GM19328 (cell line): Measurements from ENCODE around the gene THADA.
"Not testable (repeated sequence)": the region's sequence is repeated elsewhere in the genome, so short reads cannot be mapped to it uniquely, and the experiment has no call there.

ENCODE experiments used
- ATAC-seq: cut with Tn5 transposase; IDR thresholded peaks from one replicate; pipeline ENCODE4 v1.9.1; 2021; ENCODE audit warnings: mild to moderate bottlenecking, moderate library complexity; ENCODE audit not compliant: unreplicated experiment

THADA gene

DNA sequence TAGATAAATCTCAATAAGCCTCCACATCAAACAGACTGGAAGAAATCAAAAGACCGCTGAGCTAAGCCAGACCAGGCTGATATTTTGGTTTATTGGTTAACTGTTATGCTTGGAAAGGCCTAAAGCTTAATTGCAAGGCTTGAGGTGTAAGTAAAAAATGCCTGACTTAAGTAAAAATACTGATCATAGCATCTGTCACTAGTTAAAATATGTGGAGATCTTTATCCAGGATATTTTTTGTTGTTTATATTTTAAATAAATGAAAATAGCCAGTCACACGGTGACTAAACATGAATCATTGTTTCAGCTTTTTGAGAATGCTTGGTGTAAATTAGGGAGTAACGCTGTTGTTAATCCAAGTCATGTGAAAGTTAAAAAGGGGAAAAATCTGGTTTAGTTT, 127.9 kb downstream of the THADA start:
- ATAC-seq, result no peak

DNA sequence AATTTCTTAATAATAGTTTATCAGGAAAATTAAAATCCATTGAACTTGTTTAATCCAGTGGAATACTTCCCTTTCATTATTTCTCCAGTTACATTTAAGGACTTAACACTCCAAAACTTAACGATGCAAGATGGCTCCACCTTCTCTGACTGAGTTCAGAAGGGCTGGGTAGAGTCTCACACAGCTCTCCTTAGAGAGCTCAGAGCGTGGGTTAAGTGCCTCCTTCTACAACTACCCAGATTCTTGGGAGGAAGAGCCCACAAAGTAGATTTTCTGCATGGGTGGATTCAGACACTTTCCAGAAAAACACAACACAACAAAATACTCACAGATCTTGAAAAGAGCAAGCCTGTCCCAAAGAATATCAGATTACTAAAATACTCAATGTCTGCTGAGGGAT, 130.6 kb downstream of the THADA start:
- ATAC-seq, result no peak

GRCh38 chr2:43464590-43464989, 131.2 kb downstream of the THADA start:
- ATAC-seq, result no peak

- ATAC-seq, result no peak
These were observed 132.8 kb downstream of the THADA start for GRCh38 chr2:43462866-43463641.

DNA sequence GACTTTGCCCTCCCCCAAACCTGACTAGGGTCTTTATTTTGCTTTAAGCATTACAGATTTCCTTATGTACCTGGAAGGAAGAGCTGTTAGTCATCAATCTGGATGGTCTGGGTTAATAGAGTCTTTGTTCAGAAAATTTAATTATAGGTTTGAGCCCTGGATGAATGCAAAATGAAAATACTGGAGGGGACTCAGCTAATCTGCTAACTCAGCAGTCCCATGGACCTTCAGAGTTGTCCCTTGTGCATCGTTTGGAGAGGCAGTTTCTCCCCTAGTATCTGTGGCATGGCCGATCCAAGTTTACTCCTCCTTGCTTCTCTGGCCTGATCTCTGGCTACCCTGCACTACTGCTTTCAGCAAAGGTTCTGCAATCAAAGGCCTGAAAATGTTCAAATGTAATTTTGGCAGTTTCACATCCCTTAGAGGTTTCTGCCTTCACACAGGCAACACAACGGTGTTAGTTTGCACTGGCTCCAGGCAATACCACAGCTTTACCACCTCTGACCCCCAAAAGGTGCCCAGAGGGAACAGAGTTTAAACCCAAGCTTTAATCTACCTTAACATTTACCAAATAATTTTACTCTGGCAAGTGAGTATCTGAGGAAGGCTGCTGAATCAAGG, 134.3 kb downstream of the THADA start:
- ATAC-seq, result peak; percentile 70

GRCh38 chr2:43460611-43461365, 135.1 kb downstream of the THADA start:
- ATAC-seq, result no peak

DNA sequence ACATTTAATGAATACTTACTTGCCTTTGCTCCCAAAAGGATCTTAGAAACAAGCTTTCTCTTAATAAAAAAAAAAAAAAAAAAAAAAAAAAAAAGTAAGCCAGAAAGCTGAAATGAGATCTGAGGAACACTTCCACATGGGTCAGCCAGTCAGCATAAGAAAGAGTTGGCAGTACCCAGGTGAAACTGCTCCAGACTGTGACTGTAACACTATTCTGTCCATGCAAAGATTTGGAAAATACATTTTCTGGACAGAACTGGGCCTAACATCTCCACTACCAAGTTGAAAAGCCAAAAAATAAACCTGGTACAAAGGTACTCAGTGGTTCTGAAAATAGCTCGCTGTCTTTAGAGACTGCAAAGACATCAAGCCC, 135.7 kb downstream of the THADA start:
- ATAC-seq, result no peak

DNA sequence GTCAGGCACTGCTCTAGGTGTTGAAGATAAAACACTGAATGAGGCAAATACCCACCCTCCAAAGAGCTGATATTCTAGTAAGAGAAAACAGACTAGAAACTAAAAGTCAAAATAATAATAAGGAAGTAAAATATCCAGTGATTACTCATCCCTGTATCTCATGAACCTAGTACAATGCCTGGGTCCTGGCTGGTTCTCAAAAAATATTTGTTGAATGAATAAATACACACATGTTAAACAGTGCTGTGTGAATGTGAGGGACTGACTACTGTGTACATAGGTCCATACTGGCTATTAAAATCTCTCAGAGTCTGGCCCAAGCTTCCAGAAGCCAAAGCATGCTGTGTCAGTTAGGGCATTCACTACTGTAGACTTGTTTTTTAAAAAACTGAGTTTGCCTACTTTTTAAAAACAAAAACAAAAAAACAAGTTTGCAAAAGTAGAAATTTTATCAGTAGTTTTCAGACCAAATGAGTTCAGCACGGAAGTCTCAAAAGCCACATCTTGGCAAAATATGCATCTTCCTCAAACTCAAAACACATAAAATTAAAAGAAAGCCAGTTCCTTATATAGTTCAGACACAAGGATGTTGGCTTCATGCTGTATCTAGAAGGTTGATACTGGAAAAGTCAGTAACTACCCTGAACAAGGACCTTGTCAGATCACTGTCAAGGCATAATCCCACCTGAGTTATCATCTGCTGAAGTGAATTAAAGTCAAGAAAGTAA, 136.2 kb downstream of the THADA start:
- no peak for ATAC-seq

DNA sequence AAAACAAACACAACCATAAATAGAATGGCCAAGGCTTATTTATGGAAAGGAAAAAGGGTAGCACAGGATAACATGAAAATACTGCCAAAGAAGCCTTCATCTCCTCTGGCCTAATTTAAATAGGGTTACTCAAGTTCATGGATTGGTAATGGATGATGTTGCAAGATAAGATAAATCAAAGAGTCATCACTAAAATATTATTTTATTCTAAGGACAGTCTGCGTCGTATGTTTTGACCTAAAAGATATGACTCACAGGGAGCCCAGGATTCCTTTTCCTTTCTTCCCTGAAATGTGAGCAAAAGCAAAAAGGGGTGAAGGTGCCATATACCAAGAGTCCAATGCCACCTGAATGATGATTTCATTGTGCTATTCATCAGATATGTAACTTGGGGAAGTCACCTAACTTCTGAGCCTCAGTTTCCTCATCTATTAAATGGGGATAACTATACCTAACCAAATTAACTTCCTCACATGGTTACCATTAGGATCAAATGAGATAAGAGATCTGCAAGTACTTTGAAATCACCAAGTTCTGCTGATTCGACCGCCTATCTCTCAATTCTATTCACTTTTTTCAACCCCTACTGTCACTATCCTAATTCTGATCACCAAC, 137.7 kb downstream of the THADA start:
- ATAC-seq, result no peak

- ATAC-seq, result no peak
These were observed 139.9 kb downstream of the THADA start for GRCh38 chr2:43455731-43456642.

DNA sequence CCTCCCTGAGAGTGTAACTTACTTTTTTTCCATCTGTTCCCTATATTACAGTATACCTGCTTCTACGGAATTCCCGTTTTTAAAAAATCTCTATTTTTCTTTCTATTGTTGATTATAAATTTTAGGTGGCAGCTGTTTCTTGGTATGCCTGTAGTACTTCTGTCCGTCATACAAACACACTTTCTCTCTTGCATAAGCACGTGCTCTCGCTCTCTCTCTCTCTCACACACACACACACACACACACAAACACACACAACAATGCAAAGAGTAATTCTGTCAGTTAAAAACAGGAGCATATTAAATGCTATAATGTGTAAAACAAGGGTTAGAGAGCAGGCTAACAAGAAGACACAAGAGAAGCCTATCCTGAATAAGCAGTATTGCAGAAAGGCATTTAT, 140.5 kb downstream of the THADA start:
- ATAC-seq, result no peak

DNA sequence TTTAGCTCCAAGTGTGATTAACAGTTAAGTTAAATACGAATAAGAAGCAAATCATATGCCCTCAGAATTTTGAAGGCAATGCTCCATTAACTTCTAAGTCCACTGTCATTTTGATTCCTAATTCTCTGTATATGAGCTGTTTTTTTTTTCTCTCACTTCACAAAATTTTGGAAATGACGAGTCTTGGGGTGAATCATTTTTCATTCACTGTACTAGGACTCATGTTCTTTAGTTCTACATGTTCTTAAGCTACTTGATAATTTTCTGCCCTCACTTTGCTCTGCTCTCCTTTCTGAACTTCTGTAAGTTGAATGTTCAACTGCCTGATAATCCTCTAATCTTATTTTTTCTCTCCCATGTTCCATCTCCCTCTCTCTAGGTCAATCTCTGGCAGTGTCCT, 141.0 kb downstream of the THADA start:
- ATAC-seq, result no peak

- no peak for ATAC-seq
These were observed 142.4 kb downstream of the THADA start for GRCh38 chr2:43453179-43454170.

GRCh38 chr2:43452318-43452731, 143.5 kb downstream of the THADA start:
- ATAC-seq, result no peak

- no peak for ATAC-seq
These were observed 145.2 kb downstream of the THADA start for GRCh38 chr2:43450617-43451016.

GRCh38 chr2:43448822-43449110, 147.1 kb downstream of the THADA start:
- ATAC-seq, result no peak

GRCh38 chr2:43448011-43448821, 147.6 kb downstream of the THADA start:
- ATAC-seq, result no peak

GRCh38 chr2:43446755-43447154, 149.1 kb downstream of the THADA start:
- ATAC-seq, result not testable (repeated sequence)
